ENCODE measurements around the gene GTSE1.

The GTSE1 gene

GRCh38 chr22:46362934-46363515 is 66.4 kb downstream of the GTSE1 start:
- H3K36me3 ChIP-seq: peaks cover 0 to 47% (median 0%) of the 10 kb centered on the region in 3 donors
- no peak overlapping the region for H3K27ac ChIP-seq
- peaks cover 0 to 36% of the 10 kb centered on the region in 2 donors for H3K27me3 ChIP-seq
- TF ChIP-seq CTCF (IDR thresholded peaks at IDR 0.05): no peak
- no peak for DNase-seq
- no peak overlapping the region for H3K4me3 ChIP-seq
- intact Hi-C loops (cut with DNase I; ENCODE audit: low total_unique reads): no loop called here
- H3K9me3 ChIP-seq: no peaks in the 10 kb centered on the region
- no peaks in the 10 kb centered on the region for H3K4me1 ChIP-seq

GRCh38 chr22:46363611-46364321 is 67.1 kb downstream of the GTSE1 start:
- Histone ChIP-seq H3K9me3 (no peaks in the 10 kb centered on the region), H3K27ac (no peak overlapping the region), H3K4me3 (no peak overlapping the region), H3K27me3 (peaks cover 0 to 37% of the 10 kb centered on the region in 2 donors), H3K36me3 (peaks cover 0 to 39% (median 0%) of the 10 kb centered on the region in 3 donors), H3K4me1 (no peaks in the 10 kb centered on the region)
- DNase-seq: no peak
- intact Hi-C loops (cut with DNase I; ENCODE audit: low total_unique reads): no loop called here
- no peak for TF ChIP-seq CTCF (IDR thresholded peaks at IDR 0.05)

- Histone ChIP-seq H3K9me3 (no peaks in the 10 kb centered on the region), H3K4me1 (no peaks in the 10 kb centered on the region), H3K36me3 (peaks cover 0 to 33% (median 0%) of the 10 kb centered on the region in 3 donors), H3K27ac (no peak overlapping the region), H3K27me3 (peaks cover 0 to 37% of the 10 kb centered on the region in 2 donors), H3K4me3 (no peak overlapping the region)
- DNase-seq: no peak
- intact Hi-C loops (cut with DNase I; ENCODE audit: low total_unique reads): loop anchor here (5.0 kb wide), 1 partner anchor 178 kb away; no protein-coding TSS in a partner anchor
- no peak for TF ChIP-seq CTCF (IDR thresholded peaks at IDR 0.05)
These were observed 67.9 kb downstream of the GTSE1 start for GRCh38 chr22:46364341-46365165.

- Histone ChIP-seq H3K27ac (no peak overlapping the region), H3K27me3 (peaks cover 0 to 39% of the 10 kb centered on the region in 2 donors), H3K4me3 (no peak overlapping the region), H3K9me3 (no peaks in the 10 kb centered on the region), H3K4me1 (no peaks in the 10 kb centered on the region), H3K36me3 (peaks cover 0 to 28% (median 0%) of the 10 kb centered on the region in 3 donors)
- no peak for TF ChIP-seq CTCF (IDR thresholded peaks at IDR 0.05)
- intact Hi-C loops (cut with DNase I; ENCODE audit: low total_unique reads): loop anchor here (5.0 kb wide), 1 partner anchor 177 kb away; no protein-coding TSS in a partner anchor
- no peak for DNase-seq
These were observed 68.5 kb downstream of the GTSE1 start for GRCh38 chr22:46365166-46365624.

GRCh38 chr22:46366327-46366731 is 69.7 kb downstream of the GTSE1 start:
- no peaks in the 10 kb centered on the region for H3K9me3 ChIP-seq
- peaks cover 0 to 39% of the 10 kb centered on the region in 2 donors for H3K27me3 ChIP-seq
- TF ChIP-seq CTCF (IDR thresholded peaks at IDR 0.05): no peak
- H3K4me1 ChIP-seq: no peaks in the 10 kb centered on the region
- peaks cover 0 to 28% (median 0%) of the 10 kb centered on the region in 3 donors for H3K36me3 ChIP-seq
- intact Hi-C loops (cut with DNase I; ENCODE audit: low total_unique reads): loop anchor here (5.0 kb wide), 1 partner anchor 176 kb away; no protein-coding TSS in a partner anchor
- no peak for DNase-seq
- no peak overlapping the region for H3K4me3 ChIP-seq
- no peak overlapping the region for H3K27ac ChIP-seq

All from tibial artery (tissue), 4 donors.